Measurements from ENCODE around the gene DHRS12. TPM values are rescaled to one million over a fixed set of nuclear protein-coding genes. Genes with fewer than 3 reads are reported as not detected.

The DHRS12 gene
- total RNA-seq, 1 experiment from 2014 or later, result 8.8 TPM

DNA sequence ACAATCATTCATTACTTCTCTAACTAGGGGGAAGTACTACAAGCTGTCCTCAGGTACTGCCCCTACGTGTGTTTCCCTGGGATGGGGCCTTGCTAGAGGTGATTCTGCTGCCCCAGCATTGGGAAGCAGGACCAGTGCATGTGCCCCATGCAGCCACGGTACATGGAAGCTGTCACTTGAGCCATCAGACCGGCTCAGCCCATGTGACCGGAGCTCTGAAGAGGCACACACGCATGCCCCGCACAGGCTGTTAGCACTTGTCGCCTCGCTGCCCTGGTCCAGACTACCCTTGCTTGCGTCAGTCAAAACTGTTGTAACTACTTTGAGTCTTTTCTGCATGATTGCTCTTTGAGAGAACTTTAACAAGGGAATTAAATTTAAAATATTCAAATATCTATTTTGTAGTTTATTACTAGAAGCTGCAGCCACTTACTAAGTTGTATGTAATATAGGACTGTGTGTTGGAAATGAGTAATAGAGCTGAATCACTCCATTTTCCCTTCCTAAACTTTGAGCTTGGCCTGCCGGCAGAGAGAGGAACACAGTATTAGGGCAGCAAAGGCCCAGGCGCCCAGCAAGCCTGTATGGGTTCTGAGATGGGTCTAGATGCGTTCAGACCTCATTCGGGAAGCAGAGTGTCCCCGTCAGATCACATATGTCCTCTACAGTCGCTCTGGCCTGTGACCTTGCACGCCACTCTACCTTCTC, 42.2 kb downstream of the DHRS12 start:
- DNase-seq, result no peak
- no peak overlapping the region for H2BK12ac ChIP-seq (ENCODE audit: insufficient read length, low read depth, low read length)
- Mint-ChIP-seq H3K27me3 (ENCODE audit: low read depth) (no peaks in the 10 kb centered on the region), H3K4me3 (no peak overlapping the region), H3K4me1 (peaks cover 0 to 3% of the 10 kb centered on the region in 2 experiments; a peak in 2 of 4 replicates), H3K36me3 (ENCODE audit: insufficient read depth in 1 of 3, low read depth in 3 of 3) (peaks cover 12 to 54% (median 52%) of the 10 kb centered on the region in 3 experiments), H3K9me3 (no peaks in the 10 kb centered on the region), H3K27ac (peak overlapping the region in 1 of 3 experiments; percentile 65; a peak in 1 of 7 replicates)
- H3K9ac ChIP-seq (ENCODE audit: extremely low read depth, insufficient read length, low read length), result no peak overlapping the region
- H2BK15ac ChIP-seq (ENCODE audit: low read depth, low read length), result no peak overlapping the region
- H2AK5ac ChIP-seq (ENCODE audit: insufficient read length, low read length), result no peak overlapping the region
- no peak overlapping the region; the same call in 1 of the 2 replicates for H3K14ac ChIP-seq (ENCODE audit: insufficient read depth, low read length)
- H3K4me2 ChIP-seq (ENCODE audit: insufficient read depth, insufficient read length, low read length), result no peak overlapping the region
- no peak overlapping the region for H2BK5ac ChIP-seq (ENCODE audit: insufficient read length, low read length)
- no peak overlapping the region for H2AFZ ChIP-seq (ENCODE audit: low read length)
- H3K27ac ChIP-seq (ENCODE audit: insufficient read length, low read depth, low read length), result no peak overlapping the region
- no peaks in the 10 kb centered on the region for H3K27me3 ChIP-seq (ENCODE audit: insufficient read depth, low read length)
- WGBS (ENCODE audit: extremely low coverage, insufficient read length, low lambda C conversion rate), result no CpG with 5 or more reads among the region's 16 CpGs
- H4K91ac ChIP-seq (ENCODE audit: insufficient read length, low read depth, low read length), result no peak overlapping the region
- no peaks in the 10 kb centered on the region for H4K20me1 ChIP-seq (ENCODE audit: control insufficient read depth, insufficient read depth, insufficient read length)
- peaks cover 2% of the 10 kb centered on the region; the same call in 1 of the 2 replicates for H3K79me2 ChIP-seq (ENCODE audit: insufficient read depth, low read length)
- no peak overlapping the region for H3T11ph ChIP-seq (ENCODE audit: low read length)
- no peak overlapping the region for H4K8ac ChIP-seq (replicated peaks; ENCODE audit: insufficient read length, low read depth, low read length)
- H3K79me1 ChIP-seq (ENCODE audit: insufficient read depth, low read depth, low read length, poor library complexity, severe bottlenecking), result no peaks in the 10 kb centered on the region
- H4K5ac ChIP-seq (ENCODE audit: insufficient read length, low read depth, low read length), result no peak overlapping the region
- no peak overlapping the region for H2BK120ac ChIP-seq (ENCODE audit: low read depth, low read length, poor library complexity, severe bottlenecking)
- H3K23me2 ChIP-seq (ENCODE audit: insufficient read length, low read depth, low read length, poor library complexity, severe bottlenecking), result no peaks in the 10 kb centered on the region
- H3K4ac ChIP-seq (ENCODE audit: low read depth, low read length), result no peak overlapping the region
- no peak overlapping the region for H3K23ac ChIP-seq (ENCODE audit: insufficient read length, low read depth, low read length)
- TF ChIP-seq, protein P1, sequence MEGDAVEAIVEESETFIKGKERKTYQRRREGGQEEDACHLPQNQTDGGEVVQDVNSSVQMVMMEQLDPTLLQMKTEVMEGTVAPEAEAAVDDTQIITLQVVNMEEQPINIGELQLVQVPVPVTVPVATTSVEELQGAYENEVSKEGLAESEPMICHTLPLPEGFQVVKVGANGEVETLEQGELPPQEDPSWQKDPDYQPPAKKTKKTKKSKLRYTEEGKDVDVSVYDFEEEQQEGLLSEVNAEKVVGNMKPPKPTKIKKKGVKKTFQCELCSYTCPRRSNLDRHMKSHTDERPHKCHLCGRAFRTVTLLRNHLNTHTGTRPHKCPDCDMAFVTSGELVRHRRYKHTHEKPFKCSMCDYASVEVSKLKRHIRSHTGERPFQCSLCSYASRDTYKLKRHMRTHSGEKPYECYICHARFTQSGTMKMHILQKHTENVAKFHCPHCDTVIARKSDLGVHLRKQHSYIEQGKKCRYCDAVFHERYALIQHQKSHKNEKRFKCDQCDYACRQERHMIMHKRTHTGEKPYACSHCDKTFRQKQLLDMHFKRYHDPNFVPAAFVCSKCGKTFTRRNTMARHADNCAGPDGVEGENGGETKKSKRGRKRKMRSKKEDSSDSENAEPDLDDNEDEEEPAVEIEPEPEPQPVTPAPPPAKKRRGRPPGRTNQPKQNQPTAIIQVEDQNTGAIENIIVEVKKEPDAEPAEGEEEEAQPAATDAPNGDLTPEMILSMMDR (conservative IDR thresholded peaks at IDR 0.05), result no peak
- H3K9me3 ChIP-seq (ENCODE audit: control insufficient read depth, low read depth, low read length), result no peaks in the 10 kb centered on the region
- H3K18ac ChIP-seq (ENCODE audit: insufficient read length, low read depth, low read length), result no peak overlapping the region
- no peak overlapping the region for H3K56ac ChIP-seq (ENCODE audit: insufficient read length, low read depth, low read length)
- H3K4me1 ChIP-seq (ENCODE audit: insufficient read depth, low read length), result no peaks in the 10 kb centered on the region
- no peak overlapping the region for H2BK20ac ChIP-seq (ENCODE audit: low read depth, low read length, poor library complexity, severe bottlenecking)
